Activated CD4-positive, alpha-beta T cell treated with anti-CD3 and anti-CD28 coated beads, Interleukin-2, amount 50 U/mL, for 1 hour (primary cell): ENCODE results near the gene NANOG.
"Not testable (repeated sequence)": the region's sequence is repeated elsewhere in the genome, so short reads cannot be mapped to it uniquely, and the experiment has no call there.

ENCODE experiments used
- DNase-seq: peaks from one replicate; pipeline ENCODE4 v3.0.0-alpha.2; 2020

NANOG gene

DNA sequence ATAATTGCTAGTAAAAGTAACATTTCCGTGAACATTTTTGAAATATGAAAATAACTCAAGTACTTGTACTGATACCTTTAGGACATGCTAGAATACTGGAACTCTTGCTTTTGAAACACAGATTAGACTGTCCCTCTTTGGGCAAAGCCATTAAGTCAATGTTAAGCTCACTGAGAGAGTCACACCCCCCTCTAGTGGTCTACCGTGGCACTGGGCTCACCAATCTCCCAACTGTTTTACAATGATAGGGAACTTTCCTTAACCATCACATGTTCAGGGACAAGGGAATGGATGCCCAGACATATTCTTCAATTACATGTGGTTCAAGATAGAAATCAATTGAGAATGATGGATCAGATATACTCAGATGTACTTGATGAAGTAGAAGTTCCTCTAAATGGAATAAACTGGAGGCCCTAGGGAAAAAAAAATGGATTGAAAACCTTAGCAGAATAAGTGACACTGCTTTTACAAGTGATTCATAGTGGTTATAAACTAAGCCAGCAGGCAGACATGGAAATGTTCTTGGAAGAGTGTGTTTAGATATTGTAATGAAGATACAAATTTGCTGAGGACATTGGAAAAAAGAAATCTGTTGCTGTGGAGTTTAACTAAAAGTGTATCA is 17.8 kb downstream of the NANOG start:
- peak; percentile 57 for DNase-seq

- DNase-seq: not testable (repeated sequence)
Measured at GRCh38 chr12:7825754-7826153, 36.6 kb downstream of the NANOG start.

- DNase-seq: not testable (repeated sequence)
Measured at GRCh38 chr12:7829737-7830136, 40.5 kb downstream of the NANOG start.

DNA sequence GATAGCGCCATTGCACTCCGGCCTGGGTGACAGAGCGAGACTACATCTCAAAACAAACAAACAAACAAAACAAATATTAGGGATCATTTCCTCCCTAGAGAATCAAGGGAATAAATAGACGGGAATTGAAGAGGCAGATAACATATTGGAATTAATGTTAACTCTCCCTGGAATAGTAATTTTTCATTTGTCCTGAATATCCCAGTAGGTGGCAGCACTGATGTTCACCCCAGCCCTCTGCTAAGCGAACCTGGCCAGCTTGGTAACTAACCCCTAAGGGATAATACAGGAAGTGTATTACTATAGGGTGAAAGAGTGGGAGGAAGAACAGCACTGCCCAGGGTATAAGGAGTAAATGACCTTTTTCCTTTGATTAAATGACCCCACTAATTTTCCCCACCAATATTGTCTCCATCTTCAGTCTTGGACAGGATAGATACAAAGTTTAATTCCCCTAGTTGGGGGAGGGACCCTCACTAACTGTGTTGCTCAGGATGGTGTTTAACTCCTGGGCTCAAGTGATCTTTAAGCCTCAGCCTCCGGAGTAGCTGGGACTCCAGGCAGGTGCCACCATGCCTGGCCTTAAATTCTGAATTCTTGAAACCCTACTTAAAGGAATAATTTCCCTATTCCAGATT is 43.0 kb downstream of the NANOG start:
- DNase-seq: peak; percentile 7

DNA sequence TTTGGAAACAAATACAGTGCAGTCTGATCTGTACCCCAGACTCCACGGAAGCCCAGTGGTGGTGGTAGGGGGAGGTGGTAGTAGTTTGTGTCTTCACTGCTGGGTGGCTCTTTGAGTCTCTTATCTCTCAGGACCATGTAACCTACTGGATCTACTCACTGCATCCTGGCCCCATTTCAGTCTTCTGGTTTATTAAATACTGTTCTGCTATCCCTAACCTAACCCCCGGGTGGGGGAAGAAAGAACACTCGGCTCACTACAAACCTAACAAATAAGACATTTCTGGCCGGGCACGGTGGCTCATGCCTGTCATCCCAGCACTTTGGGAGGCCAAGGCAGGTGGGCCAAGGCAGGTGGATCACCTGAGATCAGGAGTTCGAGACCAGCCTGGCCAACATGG is 44.0 kb downstream of the NANOG start:
- not testable (repeated sequence) for DNase-seq

DNA sequence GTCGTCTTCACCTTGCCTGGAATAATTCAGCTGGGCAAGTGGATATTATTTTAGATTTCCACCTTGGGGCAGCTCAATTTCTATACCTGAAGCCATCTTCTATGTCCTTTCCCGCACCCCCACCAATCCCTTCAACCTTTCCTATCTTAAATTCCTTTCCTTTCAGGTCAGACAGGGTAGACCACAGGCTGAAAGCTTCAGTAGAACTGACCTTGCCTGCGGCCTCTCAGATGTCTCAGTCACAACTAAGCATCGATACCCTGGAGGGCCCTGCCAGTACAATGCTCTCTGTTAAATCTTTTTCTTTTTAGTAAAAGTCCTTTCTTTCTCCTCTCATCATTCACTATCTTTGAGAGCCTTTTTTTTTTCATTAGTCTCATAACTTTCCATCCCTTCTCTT is 44.6 kb downstream of the NANOG start:
- no peak for DNase-seq

DNA sequence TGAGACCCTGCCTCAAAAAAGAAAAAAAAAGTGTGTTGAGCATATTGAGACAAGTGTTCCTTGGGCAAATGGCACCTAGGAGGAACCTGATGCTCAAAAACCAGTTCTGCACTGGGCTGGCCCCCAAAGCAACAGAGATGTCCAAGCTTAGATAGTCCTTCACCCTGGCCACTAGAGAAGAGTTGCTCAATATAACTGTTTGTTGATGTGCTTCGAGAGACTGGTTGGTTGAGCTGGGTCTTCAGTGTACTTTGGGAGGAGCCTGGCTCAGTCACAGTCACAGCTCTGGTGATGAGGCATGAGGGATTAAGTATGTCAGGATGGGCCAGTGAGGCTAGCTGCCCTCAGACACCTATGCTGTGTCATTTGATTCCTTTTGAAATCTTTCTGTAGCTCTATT is 45.5 kb downstream of the NANOG start:
- no peak for DNase-seq

GRCh38 chr12:7835116-7835515 is 45.9 kb downstream of the NANOG start:
- DNase-seq: no peak

DNA sequence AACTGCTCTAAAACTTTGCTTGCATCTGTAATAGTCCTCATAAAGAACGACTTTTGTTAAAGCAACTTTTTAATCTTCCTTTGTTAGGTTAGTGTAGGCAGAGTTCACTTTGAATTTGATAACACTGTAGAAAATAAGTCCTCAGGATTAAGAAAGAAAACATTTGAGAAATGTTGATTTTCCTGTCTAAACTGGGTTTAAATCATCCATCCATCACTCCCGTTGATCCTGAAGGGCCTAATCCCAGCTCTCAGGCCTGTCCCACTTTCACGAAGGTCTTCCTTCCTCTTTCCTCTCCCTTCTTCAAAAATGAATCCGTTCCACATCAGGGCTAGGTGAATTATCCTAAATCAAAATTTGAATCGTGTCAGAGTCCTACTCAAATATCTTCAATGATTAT is 46.6 kb downstream of the NANOG start:
- no peak for DNase-seq

DNA sequence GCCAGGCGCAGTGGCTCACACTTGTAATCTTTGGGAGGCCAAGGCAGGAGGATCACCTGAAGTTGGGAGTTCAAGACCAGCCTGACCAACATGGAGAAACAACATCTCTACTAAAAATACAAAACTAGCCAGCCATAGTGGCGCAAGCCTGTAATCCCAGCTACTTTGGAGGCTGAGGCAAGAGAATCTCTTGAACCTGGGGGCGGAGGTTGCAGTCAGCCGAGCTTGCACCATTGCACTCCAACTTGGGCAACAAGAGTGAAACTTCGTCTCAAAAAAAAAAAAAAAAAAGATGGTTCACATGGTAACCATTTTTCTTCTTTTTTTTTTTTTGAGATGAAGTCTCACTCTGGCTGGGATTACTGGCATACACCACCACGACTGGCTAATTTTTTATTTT is 48.2 kb downstream of the NANOG start:
- DNase-seq: no peak

- DNase-seq: not testable (repeated sequence)
Measured at GRCh38 chr12:7839226-7839625, 50.0 kb downstream of the NANOG start.

DNA sequence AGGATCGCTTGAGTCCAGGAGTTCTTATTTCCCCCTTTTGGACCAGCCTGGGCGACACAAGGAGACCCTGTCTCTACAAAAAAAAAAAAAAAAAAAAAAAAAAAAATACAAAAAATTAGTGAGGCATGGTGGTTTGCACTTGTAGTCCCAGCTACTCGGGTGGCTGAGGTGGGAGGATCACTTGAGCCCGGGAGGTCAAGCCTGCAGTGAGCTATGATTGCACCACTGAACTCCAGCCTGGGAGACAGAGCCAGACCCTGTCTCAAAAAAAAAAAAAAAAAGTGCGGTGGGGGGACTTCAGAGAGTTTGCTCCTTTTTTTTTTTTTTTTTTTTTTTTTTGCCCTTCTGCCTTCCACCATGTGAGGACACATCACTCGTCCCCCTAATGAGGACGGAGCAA is 50.6 kb downstream of the NANOG start:
- not testable (repeated sequence) for DNase-seq

DNA sequence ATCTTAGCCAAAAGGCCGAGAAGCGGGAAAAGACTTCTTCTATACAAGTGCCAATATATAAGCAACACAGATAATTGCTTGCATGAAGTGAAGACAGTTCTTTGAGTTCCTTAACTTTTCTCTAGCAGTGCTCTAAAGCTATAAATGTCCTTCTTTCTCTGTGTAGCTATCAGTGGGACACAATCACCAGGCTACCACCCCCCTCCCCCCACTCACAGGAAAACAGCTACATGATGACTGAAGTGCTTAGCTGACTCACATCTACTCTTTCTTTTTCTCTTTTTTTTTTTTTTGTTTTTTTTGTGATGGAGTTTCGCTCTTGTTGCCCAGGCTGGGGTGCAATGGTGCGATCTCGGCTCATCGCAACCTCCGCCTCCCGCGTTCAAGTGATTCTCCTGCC is 53.2 kb downstream of the NANOG start:
- DNase-seq: not testable (repeated sequence)

DNA sequence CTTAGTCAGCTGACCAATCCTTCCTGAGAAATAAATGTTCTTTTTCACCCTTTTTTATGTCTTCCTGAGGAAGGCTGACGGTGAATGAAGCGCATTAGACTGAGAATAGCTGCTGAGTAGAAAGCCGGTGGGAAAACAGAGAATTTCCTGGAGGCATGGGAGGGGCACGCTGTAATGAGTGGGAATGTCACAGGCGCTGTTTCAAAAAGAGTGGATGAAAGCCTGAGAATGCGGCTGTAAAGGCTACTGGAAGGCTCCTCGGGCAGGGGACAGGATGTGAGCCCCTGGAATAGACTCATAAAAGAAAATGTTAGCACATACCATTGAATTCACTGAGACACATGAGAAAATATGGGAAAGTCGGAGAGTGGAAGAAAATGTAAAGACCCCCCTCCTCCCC is 53.9 kb downstream of the NANOG start:
- DNase-seq: not testable (repeated sequence)

GRCh38 chr12:7843583-7843982 is 54.4 kb downstream of the NANOG start:
- not testable (repeated sequence) for DNase-seq

DNA sequence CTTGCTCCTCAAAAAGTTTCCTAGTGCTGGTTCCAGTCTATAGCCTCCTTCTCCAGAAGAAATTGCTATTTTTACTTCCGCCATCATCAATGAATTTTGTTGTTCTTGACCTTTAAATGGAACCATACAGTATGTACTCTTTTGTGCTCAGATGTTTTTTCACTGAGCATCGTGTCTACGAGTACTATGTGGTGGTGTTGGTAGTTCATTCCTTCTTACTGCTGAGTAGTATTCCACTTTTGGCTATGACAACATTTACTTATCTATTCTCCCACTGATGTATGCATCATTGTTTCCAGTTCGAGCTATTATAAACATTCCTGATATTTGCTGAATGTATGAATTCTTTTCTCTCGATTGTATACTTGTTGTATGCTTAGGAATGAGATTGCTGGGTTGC is 54.9 kb downstream of the NANOG start:
- no peak for DNase-seq

DNA sequence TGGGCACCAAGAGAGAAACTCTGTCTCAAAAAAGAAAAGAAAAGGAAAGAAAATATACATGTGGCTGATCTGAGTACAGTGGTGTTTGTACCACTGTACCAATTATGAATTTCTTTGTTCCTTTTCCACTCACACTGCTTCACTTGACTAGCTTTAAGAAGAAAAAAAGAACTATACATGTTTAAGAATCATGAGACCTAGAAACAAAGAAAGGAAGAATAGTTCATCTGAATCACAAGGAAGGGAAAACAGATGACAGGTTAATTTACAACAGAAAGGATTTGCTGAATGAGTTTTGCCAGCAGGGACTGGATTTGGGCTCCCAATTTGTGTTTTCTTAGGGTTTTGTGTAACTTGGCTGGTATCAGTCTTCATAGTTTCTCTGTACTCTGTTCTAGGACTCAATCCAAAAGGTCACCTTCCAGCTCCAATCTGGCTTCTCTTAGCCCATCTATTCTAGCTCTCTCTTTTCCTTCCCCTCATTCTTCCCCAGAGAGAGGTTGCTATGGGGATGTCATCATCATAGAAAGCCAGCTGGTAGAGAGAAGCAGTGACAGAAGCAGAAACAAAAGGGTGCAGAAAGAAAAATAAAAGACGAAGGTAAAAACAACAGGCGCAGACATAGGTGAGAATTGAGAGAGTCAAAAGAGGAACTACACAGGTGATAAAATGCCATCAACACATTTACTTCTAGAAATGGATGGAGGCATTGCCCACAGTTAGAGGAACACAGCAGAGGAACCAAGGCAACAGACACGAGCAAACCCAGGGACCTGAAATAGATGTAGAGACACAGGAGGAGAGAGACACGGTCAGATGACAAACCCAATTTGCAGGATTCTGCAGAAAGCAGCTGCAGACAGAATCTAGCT is 58.3 kb downstream of the NANOG start:
- DNase-seq: not testable (repeated sequence)

GRCh38 chr12:7848098-7848422 is 58.9 kb downstream of the NANOG start:
- DNase-seq: not testable (repeated sequence)
